ENCODE results near the gene TMEM219. TPM values are rescaled to one million over a fixed set of nuclear protein-coding genes. Genes with fewer than 3 reads are reported as not detected.

The TMEM219 gene
- total and polyA plus RNA-seq, 11 donors, result 58.9 to 121 (median 69.8) TPM

- no peaks in the 10 kb centered on the region for H3K9me3 ChIP-seq
- H3K36me3 ChIP-seq, result peaks cover 0 to 63% (median 54%) of the 10 kb centered on the region in 9 donors
- ATAC-seq, result no peak
- no peak for DNase-seq
- H3K27me3 ChIP-seq, result no peaks in the 10 kb centered on the region
- H3K4me3 ChIP-seq, result no peak overlapping the region
- 73 to 89% (median 81%) methylated on average over 2 of the region's 2 CpGs for WGBS, 4 donors
- no peak for TF ChIP-seq CTCF (IDR thresholded peaks at IDR 0.05)
- no peak for TF ChIP-seq POLR2A (IDR thresholded peaks at IDR 0.05)
- intact Hi-C loops (cut with DNase I), result loop anchor here in 2 of 10 donors (10.0 kb wide), 1 partner anchor 82 kb away; no protein-coding TSS in a partner anchor
- no peak overlapping the region for H3K27ac ChIP-seq
- H3K4me1 ChIP-seq, result peaks cover 4 to 26% (median 17%) of the 10 kb centered on the region in 12 donors
These were observed 39.6 kb upstream of the TMEM219 start for GRCh38 chr16:29922326-29922725.

DNA sequence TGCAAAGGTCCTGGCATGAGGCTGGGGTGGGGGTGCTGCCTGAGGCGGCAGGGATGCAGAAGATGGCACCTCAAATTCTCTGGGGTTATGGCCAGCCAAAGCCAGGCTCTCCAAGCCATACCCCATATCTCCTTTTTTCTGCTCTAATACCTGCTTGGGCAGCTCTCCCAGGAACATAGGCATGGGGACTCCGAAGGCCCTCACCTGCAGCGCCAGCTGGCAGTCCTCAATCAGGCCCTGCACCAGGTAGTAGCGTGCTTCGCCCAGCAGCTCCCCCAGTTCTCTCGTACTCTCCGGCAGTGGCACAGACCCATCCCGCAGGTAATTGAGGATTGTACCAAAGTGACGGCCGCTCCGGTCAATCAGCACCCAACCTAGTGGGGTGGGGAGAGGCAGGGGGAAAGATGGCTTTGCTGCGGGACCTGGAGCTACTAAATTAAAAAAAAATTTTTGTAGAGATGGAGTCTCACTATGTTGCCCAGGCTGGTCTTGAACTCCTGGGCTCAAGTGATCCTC lies 38.8 kb upstream of the TMEM219 start:
- DNase-seq (no peak), ATAC-seq (no peak)
- Histone ChIP-seq H3K27ac (no peak overlapping the region), H3K9me3 (no peaks in the 10 kb centered on the region), H3K27me3 (no peaks in the 10 kb centered on the region), H3K36me3 (peaks cover 0 to 56% (median 50%) of the 10 kb centered on the region in 9 donors), H3K4me1 (peaks cover 4 to 27% (median 18%) of the 10 kb centered on the region in 12 donors), H3K4me3 (no peak overlapping the region)
- TF ChIP-seq POLR2A (IDR thresholded peaks at IDR 0.05) (no peak), CTCF (IDR thresholded peaks at IDR 0.05) (no peak)
- intact Hi-C loops (cut with DNase I), result loop anchor here in 2 of 10 donors (10.0 kb wide), 1 partner anchor 82 kb away; no protein-coding TSS in a partner anchor
- WGBS, 4 donors, result 95 to 97% (median 96%) methylated on average over 12 of the region's 12 CpGs

- Histone ChIP-seq H3K4me3 (peak overlapping the region; percentile 72 to 100 (median 92)), H3K36me3 (peaks cover 0 to 34% (median 29%) of the 10 kb centered on the region in 9 donors), H3K4me1 (peaks cover 4 to 27% (median 18%) of the 10 kb centered on the region in 12 donors), H3K27me3 (no peaks in the 10 kb centered on the region), H3K27ac (peak overlapping the region in 6 of 12 donors; percentile 86 to 96 (median 90)), H3K9me3 (no peaks in the 10 kb centered on the region)
- TF ChIP-seq POLR2A (IDR thresholded peaks at IDR 0.05) (no peak), CTCF (IDR thresholded peaks at IDR 0.05) (no peak)
- intact Hi-C loops (cut with DNase I), result loop anchor here in 6 of 10 donors (5.0 to 10.0 kb wide), 5 partner anchors 37 to 82 kb away; partner anchors contain the start of genes TMEM219 (in 3 of the 6), HIRIP3 (in 2 of the 6), INO80E (in 2 of the 6) and TAOK2 (in 1 of the 6)
- no peak for ATAC-seq
- no peak for DNase-seq
- WGBS, 4 donors, result 9 to 10% (median 10%) methylated on average over 9 of the region's 9 CpGs
These were observed 36.6 kb upstream of the TMEM219 start for GRCh38 chr16:29925105-29925756.
